PFSK-1 (cell line): ENCODE results near the gene PLSCR5.

Experiments
- FOXP2 ChIP-seq: optimal IDR thresholded peaks from 2 replicates; pipeline ENCODE3; 2011; ENCODE audit warnings: borderline replicate concordance, control low read depth, inconsistent platforms; ENCODE audit not compliant: insufficient read depth; ENCODE audit errors: extremely low read length, extremely low read depth
- POLR2AphosphoS5 ChIP-seq: IDR thresholded peaks from 2 replicates; pipeline ENCODE4 v1.6.1; 2012; ENCODE audit warnings: low read depth, mild to moderate bottlenecking, control low read depth, low read length, moderate library complexity
- SIN3A ChIP-seq: IDR thresholded peaks from 2 replicates; pipeline ENCODE4 v1.6.1; 2012; ENCODE audit warnings: mild to moderate bottlenecking, low read length, moderate library complexity, borderline replicate concordance; ENCODE audit not compliant: insufficient read depth
- TAF1 ChIP-seq: IDR thresholded peaks from 2 replicates; pipeline ENCODE4 v1.6.1; 2012; ENCODE audit warnings: low read length, control low read depth, borderline replicate concordance; ENCODE audit not compliant: insufficient read depth
- TF ChIP-seq, protein P1 (sequence below), 2 experiments: IDR thresholded peaks; 2 replicates each; pipeline versions ENCODE4 v1.6.1 to v1.8.0; 2011 to 2012; ENCODE audit warnings: low read depth in 2 of 2, low read length in 2 of 2, control low read depth in 1 of 2, inconsistent platforms in 1 of 2, mild to moderate bottlenecking in 1 of 2, moderate library complexity in 1 of 2; ENCODE audit not compliant: insufficient read depth in 1 of 2

The PLSCR5 gene

DNA sequence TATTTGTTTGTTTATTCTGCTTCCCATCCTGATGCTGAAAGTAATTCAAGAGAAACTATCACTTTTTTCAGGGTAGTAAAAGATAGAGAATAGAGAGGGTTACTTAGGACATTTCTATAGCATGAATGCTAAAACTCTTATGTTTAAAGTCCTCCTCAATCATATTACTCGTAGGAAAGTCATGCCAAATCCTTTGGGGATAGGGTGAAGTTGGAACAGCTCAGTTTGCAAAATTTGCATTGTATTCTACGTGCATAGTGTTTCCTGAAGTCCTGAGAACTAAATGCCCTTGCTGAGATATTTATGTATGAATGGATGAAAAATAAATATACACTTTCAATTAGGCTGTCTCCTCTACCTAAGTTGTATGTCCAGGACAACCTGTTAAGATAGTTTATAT, 14.6 kb downstream of the PLSCR5 start:
- TF ChIP-seq SIN3A: no peak

DNA sequence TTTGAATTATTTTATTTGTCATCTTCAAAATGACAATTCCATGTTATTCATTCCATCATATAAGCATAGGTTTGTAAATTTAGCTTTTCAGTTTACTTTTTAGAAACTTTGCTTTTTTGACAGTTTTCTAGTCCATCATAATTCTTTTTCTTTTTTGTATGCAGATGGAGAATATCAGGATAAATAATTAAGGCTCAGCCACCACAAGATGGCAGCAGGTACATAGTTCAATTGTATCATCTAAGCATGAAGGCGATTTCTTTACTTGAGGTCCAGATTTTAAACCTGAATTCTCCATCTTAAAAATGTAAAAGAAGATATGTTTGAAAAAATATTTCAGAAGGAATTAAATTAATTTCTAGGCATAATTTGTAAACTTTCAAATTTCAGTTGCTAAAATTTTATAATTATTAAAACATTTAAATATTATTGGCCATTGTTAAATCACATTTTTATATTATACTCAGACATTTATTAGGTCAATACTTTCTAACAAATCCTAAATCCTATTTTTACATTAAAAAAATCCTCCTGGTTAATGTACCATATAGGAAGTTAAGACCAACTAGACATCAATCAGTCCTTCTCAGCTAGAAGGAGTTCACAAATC, 15.1 kb downstream of the PLSCR5 start:
- TF ChIP-seq POLR2AphosphoS5 (no peak), SIN3A (no peak), FOXP2 (no peak), TAF1 (no peak)
- TF ChIP-seq, protein P1, sequence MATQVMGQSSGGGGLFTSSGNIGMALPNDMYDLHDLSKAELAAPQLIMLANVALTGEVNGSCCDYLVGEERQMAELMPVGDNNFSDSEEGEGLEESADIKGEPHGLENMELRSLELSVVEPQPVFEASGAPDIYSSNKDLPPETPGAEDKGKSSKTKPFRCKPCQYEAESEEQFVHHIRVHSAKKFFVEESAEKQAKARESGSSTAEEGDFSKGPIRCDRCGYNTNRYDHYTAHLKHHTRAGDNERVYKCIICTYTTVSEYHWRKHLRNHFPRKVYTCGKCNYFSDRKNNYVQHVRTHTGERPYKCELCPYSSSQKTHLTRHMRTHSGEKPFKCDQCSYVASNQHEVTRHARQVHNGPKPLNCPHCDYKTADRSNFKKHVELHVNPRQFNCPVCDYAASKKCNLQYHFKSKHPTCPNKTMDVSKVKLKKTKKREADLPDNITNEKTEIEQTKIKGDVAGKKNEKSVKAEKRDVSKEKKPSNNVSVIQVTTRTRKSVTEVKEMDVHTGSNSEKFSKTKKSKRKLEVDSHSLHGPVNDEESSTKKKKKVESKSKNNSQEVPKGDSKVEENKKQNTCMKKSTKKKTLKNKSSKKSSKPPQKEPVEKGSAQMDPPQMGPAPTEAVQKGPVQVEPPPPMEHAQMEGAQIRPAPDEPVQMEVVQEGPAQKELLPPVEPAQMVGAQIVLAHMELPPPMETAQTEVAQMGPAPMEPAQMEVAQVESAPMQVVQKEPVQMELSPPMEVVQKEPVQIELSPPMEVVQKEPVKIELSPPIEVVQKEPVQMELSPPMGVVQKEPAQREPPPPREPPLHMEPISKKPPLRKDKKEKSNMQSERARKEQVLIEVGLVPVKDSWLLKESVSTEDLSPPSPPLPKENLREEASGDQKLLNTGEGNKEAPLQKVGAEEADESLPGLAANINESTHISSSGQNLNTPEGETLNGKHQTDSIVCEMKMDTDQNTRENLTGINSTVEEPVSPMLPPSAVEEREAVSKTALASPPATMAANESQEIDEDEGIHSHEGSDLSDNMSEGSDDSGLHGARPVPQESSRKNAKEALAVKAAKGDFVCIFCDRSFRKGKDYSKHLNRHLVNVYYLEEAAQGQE (IDR thresholded peaks at IDR 0.05; ENCODE audit: insufficient read depth in 1 of 2, low read depth in 2 of 2, low read length in 2 of 2): no peak

DNA sequence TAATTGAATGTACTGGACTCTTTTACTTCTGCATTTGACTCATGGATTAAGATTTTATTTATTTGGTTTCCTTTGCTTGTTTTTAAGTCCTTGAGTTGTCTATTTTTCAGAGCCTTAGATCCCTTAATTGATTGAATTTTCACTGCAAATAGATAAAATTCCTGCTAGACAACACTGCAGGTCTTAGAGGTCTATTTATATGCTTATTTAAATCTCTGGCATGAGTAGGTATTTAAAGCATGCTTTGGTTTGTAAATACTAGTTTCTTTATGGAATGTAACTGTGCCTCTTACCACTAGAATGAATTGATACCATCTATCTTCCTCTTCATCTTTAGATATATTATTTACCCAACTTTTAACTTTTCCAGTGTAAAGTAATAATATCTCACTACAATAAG, 20.0 kb downstream of the PLSCR5 start:
- TF ChIP-seq, protein P1 (IDR thresholded peaks at IDR 0.05; ENCODE audit: insufficient read depth in 1 of 2, low read depth in 2 of 2, low read length in 2 of 2): no peak
- TF ChIP-seq POLR2AphosphoS5 (no peak), TAF1 (no peak), FOXP2 (no peak), SIN3A (no peak)

DNA sequence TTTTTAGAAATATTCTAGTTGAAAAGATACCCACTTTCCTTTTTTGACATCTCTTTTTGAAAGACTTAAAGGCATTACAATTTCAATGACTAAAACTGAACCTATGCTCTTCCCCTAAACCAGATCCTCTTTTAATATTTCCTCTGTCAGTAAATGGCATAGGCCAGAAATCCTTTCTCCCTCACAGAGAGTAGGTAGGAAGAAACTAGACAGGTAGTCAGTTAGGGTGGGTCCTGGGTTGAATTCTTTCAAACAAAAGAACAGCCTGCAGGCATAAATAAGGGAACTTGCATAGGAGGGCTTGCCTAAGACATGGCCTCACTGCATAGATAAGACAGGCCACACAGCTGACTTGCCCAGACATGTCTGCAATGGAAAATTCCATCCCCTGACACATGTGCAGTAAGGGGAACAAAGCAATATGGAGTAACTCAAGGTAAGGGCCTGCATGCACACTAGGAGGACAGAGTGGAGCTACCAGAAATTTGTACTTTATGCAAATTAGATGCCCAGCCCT, 23.1 kb downstream of the PLSCR5 start:
- TF ChIP-seq TAF1 (no peak), FOXP2 (no peak), POLR2AphosphoS5 (no peak), SIN3A (no peak)
- TF ChIP-seq, protein P1 (IDR thresholded peaks at IDR 0.05; ENCODE audit: insufficient read depth in 1 of 2, low read depth in 2 of 2, low read length in 2 of 2): no peak

DNA sequence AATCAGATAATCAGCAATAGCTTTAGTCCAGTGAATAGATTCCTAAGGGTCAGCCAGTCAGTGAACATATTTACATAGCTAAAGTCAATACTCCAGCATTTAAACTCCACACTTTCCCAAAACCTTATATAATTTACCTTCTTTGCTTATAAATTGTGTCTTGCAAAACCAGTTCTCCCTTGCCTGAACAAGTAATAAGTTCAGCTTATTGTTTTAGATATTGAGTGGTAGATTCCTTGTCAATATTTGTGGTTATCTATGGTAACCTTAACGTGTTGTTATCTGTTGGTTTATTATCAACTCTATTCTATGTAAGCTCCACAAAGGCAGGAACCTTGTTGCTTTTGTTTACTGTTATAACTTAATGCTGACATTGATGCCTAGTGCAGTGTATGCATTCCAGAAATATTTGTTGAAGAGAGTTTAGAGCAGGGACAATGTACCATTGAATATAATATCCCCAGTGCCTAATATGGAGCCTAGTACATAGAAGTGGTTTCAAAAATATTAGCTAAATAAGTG, 24.0 kb downstream of the PLSCR5 start:
- TF ChIP-seq TAF1: no peak
- no peak for TF ChIP-seq FOXP2
- TF ChIP-seq, protein P1 (IDR thresholded peaks at IDR 0.05; ENCODE audit: insufficient read depth in 1 of 2, low read depth in 2 of 2, low read length in 2 of 2): no peak
- no peak for TF ChIP-seq SIN3A
- TF ChIP-seq POLR2AphosphoS5: no peak
